DND-41 (cell line): ENCODE data around the gene UBALD1.

Source experiments
- ATAC-seq: fragments of 200-7000 bp; cut with Tn5 transposase; 3 replicates; pipeline ENCODE4 v1.9.1; 2021; ENCODE audit warnings: low read depth; ENCODE audit not compliant: insufficient read depth
- DNase-seq: peaks from one replicate; pipeline ENCODE4 v3.0.0-alpha.2; 2020
- H2AFZ ChIP-seq: 2 replicates; pipeline ENCODE4 v1.6.0; 2012; ENCODE audit warnings: low read depth, low read length
- H3K27ac ChIP-seq: 2 replicates; pipeline ENCODE4 v1.5.1; 2012; ENCODE audit warnings: low read length, inconsistent platforms
- H3K27me3 ChIP-seq: fragments of 200-600 bp; sonication (generic); 2 replicates; pipeline ENCODE4 v1.6.0; 2012; ENCODE audit warnings: low read length, mild to moderate bottlenecking, inconsistent platforms; ENCODE audit not compliant: insufficient read depth, poor library complexity
- H3K36me3 ChIP-seq: 2 replicates; pipeline ENCODE4 v1.5.1; 2012; ENCODE audit warnings: low read length, inconsistent platforms; ENCODE audit not compliant: insufficient read depth
- H3K4me1 ChIP-seq: 2 replicates; pipeline ENCODE4 v1.5.1; 2012; ENCODE audit warnings: mild to moderate bottlenecking, low read length; ENCODE audit not compliant: insufficient read depth
- H3K4me2 ChIP-seq: 2 replicates; pipeline ENCODE4 v1.6.0; 2012; ENCODE audit warnings: mild to moderate bottlenecking, moderate library complexity, low read length, inconsistent platforms; ENCODE audit not compliant: insufficient read depth
- H3K4me3 ChIP-seq, 2 experiments: fragments of 200-600 bp in 1 of 2; shearing (Covaris generic) in 1 of 2; 2 replicates each; pipeline ENCODE4 v1.5.1; 2012 to 2016; ENCODE audit warnings: inconsistent platforms in 2 of 2, low read length in 2 of 2, mild to moderate bottlenecking in 2 of 2, low read depth in 1 of 2, moderate library complexity in 1 of 2
- H3K79me2 ChIP-seq: 2 replicates; pipeline ENCODE4 v1.6.0; 2012; ENCODE audit warnings: low read length, inconsistent platforms; ENCODE audit not compliant: insufficient read depth
- H3K9ac ChIP-seq: 2 replicates; pipeline ENCODE4 v1.6.0; 2012; ENCODE audit warnings: low read depth, mild to moderate bottlenecking, inconsistent platforms, low read length, moderate library complexity
- H3K9me3 ChIP-seq: 2 replicates; pipeline ENCODE4 v1.5.1; 2012; ENCODE audit warnings: low read length, moderate library complexity, mild to moderate bottlenecking, inconsistent platforms; ENCODE audit not compliant: insufficient read depth, severe bottlenecking
- H4K20me1 ChIP-seq: 2 replicates; pipeline ENCODE4 v1.6.0; 2012; ENCODE audit warnings: low read length; ENCODE audit not compliant: insufficient read depth
- EZH2 ChIP-seq: IDR thresholded peaks from 3 replicates; pipeline ENCODE4 v1.6.1; 2012; ENCODE audit warnings: borderline replicate concordance, low read depth, mild to moderate bottlenecking, moderate library complexity, low read length, inconsistent platforms; ENCODE audit not compliant: severe bottlenecking
- TF ChIP-seq, protein P1 (sequence below): IDR thresholded peaks from 2 replicates; pipeline ENCODE4 v1.5.1; 2012; ENCODE audit warnings: borderline replicate concordance, low read length, moderate library complexity, mild to moderate bottlenecking; ENCODE audit not compliant: poor library complexity, severe bottlenecking; ENCODE audit errors: extremely low read depth

The UBALD1 gene

DNA sequence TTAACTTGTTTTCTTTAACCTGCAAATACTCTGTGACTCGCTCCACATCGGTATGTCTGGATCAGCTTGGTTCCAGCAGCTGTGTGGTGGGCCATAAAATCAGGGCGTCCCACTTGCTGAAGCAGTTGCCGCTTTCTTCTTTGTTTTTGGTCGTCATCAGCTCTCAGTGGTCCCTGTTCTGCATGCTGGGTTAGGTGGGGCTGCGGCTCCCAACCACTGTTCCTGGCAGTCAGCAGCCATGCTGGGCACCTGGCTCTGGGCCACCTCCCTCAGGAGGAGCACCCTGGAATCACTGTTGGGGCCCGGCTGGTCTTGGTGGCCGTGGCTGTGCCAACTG is 32.9 kb upstream of the UBALD1 start:
- no peak overlapping the region for H3K4me3 ChIP-seq
- DNase-seq, result no peak
- peaks cover 57% of the 10 kb centered on the region for H3K79me2 ChIP-seq
- no peak overlapping the region for H3K27ac ChIP-seq
- TF ChIP-seq, protein P1, sequence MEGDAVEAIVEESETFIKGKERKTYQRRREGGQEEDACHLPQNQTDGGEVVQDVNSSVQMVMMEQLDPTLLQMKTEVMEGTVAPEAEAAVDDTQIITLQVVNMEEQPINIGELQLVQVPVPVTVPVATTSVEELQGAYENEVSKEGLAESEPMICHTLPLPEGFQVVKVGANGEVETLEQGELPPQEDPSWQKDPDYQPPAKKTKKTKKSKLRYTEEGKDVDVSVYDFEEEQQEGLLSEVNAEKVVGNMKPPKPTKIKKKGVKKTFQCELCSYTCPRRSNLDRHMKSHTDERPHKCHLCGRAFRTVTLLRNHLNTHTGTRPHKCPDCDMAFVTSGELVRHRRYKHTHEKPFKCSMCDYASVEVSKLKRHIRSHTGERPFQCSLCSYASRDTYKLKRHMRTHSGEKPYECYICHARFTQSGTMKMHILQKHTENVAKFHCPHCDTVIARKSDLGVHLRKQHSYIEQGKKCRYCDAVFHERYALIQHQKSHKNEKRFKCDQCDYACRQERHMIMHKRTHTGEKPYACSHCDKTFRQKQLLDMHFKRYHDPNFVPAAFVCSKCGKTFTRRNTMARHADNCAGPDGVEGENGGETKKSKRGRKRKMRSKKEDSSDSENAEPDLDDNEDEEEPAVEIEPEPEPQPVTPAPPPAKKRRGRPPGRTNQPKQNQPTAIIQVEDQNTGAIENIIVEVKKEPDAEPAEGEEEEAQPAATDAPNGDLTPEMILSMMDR, result no peak
- TF ChIP-seq EZH2, result no peak
- no peak overlapping the region for H3K9ac ChIP-seq
- H3K4me2 ChIP-seq, result no peak overlapping the region
- no peaks in the 10 kb centered on the region for H3K9me3 ChIP-seq
- no peak for ATAC-seq
- no peaks in the 10 kb centered on the region for H3K27me3 ChIP-seq
- H3K36me3 ChIP-seq, result peaks cover 35% of the 10 kb centered on the region
- H2AFZ ChIP-seq, result no peak overlapping the region
- no peaks in the 10 kb centered on the region for H3K4me1 ChIP-seq
- H4K20me1 ChIP-seq, result peaks cover 56% of the 10 kb centered on the region

DNA sequence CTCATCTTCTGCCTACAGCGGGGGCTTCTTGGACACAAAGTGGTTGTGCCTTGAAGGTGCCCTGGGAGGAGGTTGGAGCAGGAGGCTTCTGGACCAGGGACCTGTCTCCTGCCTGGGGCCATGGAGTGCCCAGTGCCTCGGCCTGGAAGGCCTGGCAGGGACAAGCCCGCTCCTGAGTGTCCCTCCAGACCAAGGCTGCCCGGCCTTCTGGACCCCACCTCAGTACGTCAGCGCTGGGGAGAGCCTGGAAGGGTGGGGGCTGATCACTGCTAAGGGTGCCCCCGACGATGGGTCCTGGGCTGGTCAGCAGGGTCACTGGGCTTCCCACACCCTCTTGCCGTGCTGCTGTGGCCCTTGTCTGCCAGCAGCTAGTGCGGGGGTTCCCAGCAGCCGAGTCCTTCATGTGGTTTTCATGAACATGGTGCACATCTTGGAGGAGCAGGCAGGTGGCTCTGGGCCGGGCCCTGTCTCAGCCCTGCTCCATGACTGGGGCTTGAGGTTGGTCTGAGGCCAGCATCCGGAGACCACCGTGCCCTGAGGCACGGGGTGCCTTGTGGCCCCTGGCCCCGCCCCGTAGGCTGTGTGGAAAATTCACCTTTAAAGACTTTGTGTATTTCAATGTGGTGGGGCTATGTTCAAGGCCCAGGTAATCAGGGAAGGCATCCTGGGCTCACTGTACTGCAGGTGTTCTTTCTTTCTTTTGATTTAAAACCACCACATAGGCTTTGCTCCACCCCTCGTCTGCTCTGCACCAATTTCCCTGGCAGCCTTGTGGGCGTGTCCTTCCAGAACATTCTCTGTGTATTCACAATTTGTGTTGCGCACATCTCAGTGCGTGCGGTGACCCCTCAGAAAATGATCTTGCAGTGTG is 32.3 kb upstream of the UBALD1 start:
- H3K27me3 ChIP-seq, result no peaks in the 10 kb centered on the region
- TF ChIP-seq EZH2, result no peak
- TF ChIP-seq, protein P1, result no peak
- H3K36me3 ChIP-seq, result peaks cover 29% of the 10 kb centered on the region
- H3K27ac ChIP-seq, result no peak overlapping the region
- no peaks in the 10 kb centered on the region for H3K9me3 ChIP-seq
- H3K4me1 ChIP-seq, result no peaks in the 10 kb centered on the region
- H2AFZ ChIP-seq, result no peak overlapping the region
- H3K4me3 ChIP-seq, result no peak overlapping the region
- H4K20me1 ChIP-seq, result peaks cover 54% of the 10 kb centered on the region
- peaks cover 63% of the 10 kb centered on the region for H3K79me2 ChIP-seq
- no peak overlapping the region for H3K9ac ChIP-seq
- H3K4me2 ChIP-seq, result no peak overlapping the region
- no peak for DNase-seq
- no peak for ATAC-seq

DNA sequence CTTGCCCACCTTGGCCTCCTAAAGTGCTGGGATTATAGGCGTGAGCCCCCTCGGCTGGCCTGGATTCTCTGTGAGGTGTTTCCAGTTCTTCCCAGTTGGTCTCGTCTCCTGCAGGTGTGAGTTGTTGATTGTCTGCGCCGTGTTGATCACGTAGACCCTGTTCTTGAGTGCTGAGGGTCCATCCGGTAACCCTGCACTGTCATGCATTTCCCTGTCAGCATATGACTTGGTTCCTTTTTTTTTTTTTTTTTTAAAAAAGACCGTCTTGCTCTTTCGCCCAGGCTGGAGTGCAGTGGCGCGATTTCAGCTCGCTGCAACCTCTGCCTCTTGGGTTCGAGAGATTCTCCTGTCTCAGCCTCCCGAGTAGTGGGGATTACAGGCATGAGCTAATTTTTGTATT is 27.2 kb upstream of the UBALD1 start:
- H3K4me1 ChIP-seq, result no peaks in the 10 kb centered on the region
- H3K36me3 ChIP-seq, result peaks cover 17% of the 10 kb centered on the region
- H3K4me2 ChIP-seq, result no peak overlapping the region
- no peak overlapping the region for H3K9ac ChIP-seq
- no peak for DNase-seq
- H2AFZ ChIP-seq, result no peak overlapping the region
- ATAC-seq, result no peak
- H3K27ac ChIP-seq, result no peak overlapping the region
- no peaks in the 10 kb centered on the region for H3K9me3 ChIP-seq
- no peak for TF ChIP-seq EZH2
- TF ChIP-seq, protein P1, result no peak
- peaks cover 89% of the 10 kb centered on the region for H3K79me2 ChIP-seq
- H3K4me3 ChIP-seq, result no peak overlapping the region
- H4K20me1 ChIP-seq, result peaks cover 64% of the 10 kb centered on the region
- no peaks in the 10 kb centered on the region for H3K27me3 ChIP-seq
